Ishikawa (cell line): ENCODE measurements around the gene NHSL1.

ENCODE experiments used
- CEBPB ChIP-seq: IDR thresholded peaks from 2 replicates; pipeline ENCODE4 v1.6.1; 2012
- CREB1 ChIP-seq: IDR thresholded peaks from 2 replicates; pipeline ENCODE4 v1.6.1; 2012; ENCODE audit warnings: low read depth
- EGR1 ChIP-seq: IDR thresholded peaks from 2 replicates; pipeline ENCODE4 v1.6.1; 2012
- EP300 ChIP-seq: IDR thresholded peaks from 2 replicates; pipeline ENCODE4 v1.6.1; 2012; ENCODE audit warnings: borderline replicate concordance
- FOXM1 ChIP-seq: IDR thresholded peaks from 2 replicates; pipeline ENCODE4 v1.6.1; 2012; ENCODE audit warnings: low read depth, borderline replicate concordance
- NFIC ChIP-seq: IDR thresholded peaks from 2 replicates; pipeline ENCODE4 v1.6.1; 2012
- RAD21 ChIP-seq: IDR thresholded peaks from 2 replicates; pipeline ENCODE4 v1.6.1; 2012; ENCODE audit warnings: low read depth
- REST ChIP-seq: IDR thresholded peaks from 2 replicates; pipeline ENCODE4 v1.6.1; 2012; ENCODE audit warnings: low read depth, mild to moderate bottlenecking
- TAF1 ChIP-seq: IDR thresholded peaks from 2 replicates; pipeline ENCODE4 v1.6.1; 2012; ENCODE audit warnings: low read depth, mild to moderate bottlenecking
- TCF12 ChIP-seq: IDR thresholded peaks from 2 replicates; pipeline ENCODE4 v1.6.1; 2012; ENCODE audit warnings: low read depth
- TEAD4 ChIP-seq: IDR thresholded peaks from 2 replicates; pipeline ENCODE4 v1.6.1; 2012
- USF1 ChIP-seq: IDR thresholded peaks from 2 replicates; pipeline ENCODE4 v1.6.1; 2012
- YY1 ChIP-seq: IDR thresholded peaks from 2 replicates; pipeline ENCODE4 v1.6.1; 2012; ENCODE audit warnings: low read depth
- ZBTB7A ChIP-seq: IDR thresholded peaks from 2 replicates; pipeline ENCODE4 v1.6.1; 2012; ENCODE audit warnings: low read depth
- TF ChIP-seq, protein P1 (sequence below): IDR thresholded peaks from 2 replicates; pipeline ENCODE4 v1.6.1; 2012

Gene NHSL1

DNA sequence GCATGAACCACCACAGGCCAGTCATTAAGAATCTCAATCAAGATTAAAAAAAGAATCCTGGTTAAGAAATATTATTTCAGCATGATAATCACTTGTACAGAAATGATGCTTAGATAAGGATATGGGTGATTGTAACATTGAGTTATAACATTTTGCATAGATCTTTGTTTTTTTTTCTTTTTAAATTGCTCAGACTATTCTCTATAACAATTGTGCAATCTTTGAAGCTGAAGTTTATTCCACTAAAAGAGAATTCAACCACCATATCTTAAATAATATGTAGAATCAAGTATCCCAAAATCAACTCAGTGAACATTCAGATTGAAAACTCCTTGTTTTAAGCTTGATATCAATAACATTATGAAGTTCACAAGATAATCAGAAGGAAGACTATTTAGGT lies 122.3 kb downstream of the NHSL1 start:
- no peak for TF ChIP-seq CREB1
- no peak for TF ChIP-seq ZBTB7A
- no peak for TF ChIP-seq TEAD4
- TF ChIP-seq RAD21: no peak
- TF ChIP-seq, protein P1, sequence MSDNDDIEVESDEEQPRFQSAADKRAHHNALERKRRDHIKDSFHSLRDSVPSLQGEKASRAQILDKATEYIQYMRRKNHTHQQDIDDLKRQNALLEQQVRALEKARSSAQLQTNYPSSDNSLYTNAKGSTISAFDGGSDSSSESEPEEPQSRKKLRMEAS: no peak
- no peak for TF ChIP-seq USF1
- no peak for TF ChIP-seq REST

- no peak for TF ChIP-seq ZBTB7A
- TF ChIP-seq TCF12: no peak
- no peak for TF ChIP-seq NFIC
- TF ChIP-seq, protein P1: no peak
- TF ChIP-seq FOXM1: no peak
- no peak for TF ChIP-seq RAD21
- TF ChIP-seq EP300: no peak
- TF ChIP-seq TAF1: no peak
- no peak for TF ChIP-seq USF1
- no peak for TF ChIP-seq CEBPB
- TF ChIP-seq EGR1: no peak
- TF ChIP-seq YY1: no peak
Measured at GRCh38 chr6:138374815-138375214, 124.5 kb downstream of the NHSL1 start.

GRCh38 chr6:138374230-138374629 lies 125.1 kb downstream of the NHSL1 start:
- no peak for TF ChIP-seq YY1
- no peak for TF ChIP-seq TEAD4
- TF ChIP-seq CEBPB: no peak
- no peak for TF ChIP-seq FOXM1
- no peak for TF ChIP-seq TAF1

DNA sequence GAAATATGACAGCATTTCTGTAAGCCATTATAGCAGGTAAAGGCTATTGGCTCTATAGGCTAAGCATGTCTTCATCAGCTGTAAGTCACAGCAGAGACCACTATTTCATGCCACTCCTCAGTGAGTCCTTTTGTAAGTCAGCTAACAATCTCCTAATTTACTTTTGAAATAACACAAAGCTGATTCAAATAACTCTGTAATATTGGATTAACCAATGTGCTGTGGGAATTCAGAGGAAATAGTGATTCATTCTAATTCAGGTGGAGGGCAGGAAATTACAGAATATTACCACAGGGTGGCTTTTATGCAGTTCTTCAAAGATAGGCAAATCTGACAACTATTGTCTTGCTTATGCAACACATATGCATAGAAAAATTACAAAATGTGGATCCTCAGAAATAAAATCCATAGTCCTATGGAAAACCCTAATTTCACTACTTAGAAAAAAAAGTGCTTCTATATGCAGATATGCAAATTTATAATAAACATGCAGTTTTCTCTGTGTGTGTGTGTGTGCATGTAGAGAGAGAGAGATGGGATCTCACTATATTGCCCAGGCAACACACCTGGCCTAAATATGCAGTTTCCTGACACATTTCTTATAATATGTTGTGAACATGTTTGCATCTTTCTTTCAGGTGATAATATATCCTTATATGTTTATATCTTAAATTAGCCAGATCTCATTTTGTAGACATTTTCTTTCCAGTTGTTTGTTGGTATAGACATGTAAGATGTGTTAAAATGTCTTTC lies 126.4 kb downstream of the NHSL1 start:
- no peak for TF ChIP-seq REST
- TF ChIP-seq TAF1: no peak
- no peak for TF ChIP-seq ZBTB7A
- no peak for TF ChIP-seq NFIC
- TF ChIP-seq CREB1: no peak
- TF ChIP-seq EP300: no peak
- no peak for TF ChIP-seq EGR1
- no peak for TF ChIP-seq RAD21
- no peak for TF ChIP-seq TEAD4
- no peak for TF ChIP-seq FOXM1
- no peak for TF ChIP-seq TCF12
- TF ChIP-seq CEBPB: no peak
